ENCODE data around the gene MRPL51. TPM values are rescaled to one million over a fixed set of nuclear protein-coding genes. Genes with fewer than 3 reads are reported as not detected.
A peak's percentile ranks its signal among the peaks of the same experiment; 100 is the strongest.

The MRPL51 gene
- total RNA-seq, 3 donors from 2014 or later = 119 to 143 (median 136) TPM

- intact Hi-C loops (cut with DNase I, micrococcal nuclease) = no loop called here
- H3K36me3 ChIP-seq (ENCODE audit: low read depth) = peaks cover 4% of the 10 kb centered on the region
Observed at GRCh38 chr12:6533653-6533922, 40.5 kb upstream of the MRPL51 start.

GRCh38 chr12:6532927-6533652, 40.0 kb upstream of the MRPL51 start:
- ATAC-seq (peak; percentile 58), DNase-seq (peak in 2 of 3 donors; percentile 77 to 82)
- intact Hi-C loops (cut with DNase I, micrococcal nuclease) = no loop called here
- Histone ChIP-seq H3K4me3 (peak overlapping the region; percentile 86), H3K36me3 (ENCODE audit: low read depth) (peaks cover 4% of the 10 kb centered on the region), H3K4me1 (ENCODE audit: low read depth) (peaks cover 35% of the 10 kb centered on the region), H3K9me3 (no peaks in the 10 kb centered on the region)
- TF ChIP-seq CTCF (IDR thresholded peaks at IDR 0.05) = no peak

More at GRCh38 chr12:6533653-6533922, 40.5 kb upstream of the MRPL51 start:
- no peaks in the 10 kb centered on the region for H3K9me3 ChIP-seq
- H3K4me3 ChIP-seq = peak overlapping the region; percentile 86
- no peak for TF ChIP-seq CTCF (IDR thresholded peaks at IDR 0.05)
- peaks cover 35% of the 10 kb centered on the region for H3K4me1 ChIP-seq (ENCODE audit: low read depth)
- peak; percentile 35 for ATAC-seq
- DNase-seq = peak in 2 of 3 donors; percentile 82 to 86

- Histone ChIP-seq H3K4me3 (no peak overlapping the region), H3K36me3 (ENCODE audit: low read depth) (peaks cover 7% of the 10 kb centered on the region), H3K4me1 (ENCODE audit: low read depth) (peaks cover 29% of the 10 kb centered on the region), H3K9me3 (no peaks in the 10 kb centered on the region)
- DNase-seq (peak; percentile 56 to 84 (median 61)), ATAC-seq (no peak)
- intact Hi-C loops (cut with DNase I, micrococcal nuclease) = no loop called here
- no peak for TF ChIP-seq CTCF (IDR thresholded peaks at IDR 0.05)
Observed at GRCh38 chr12:6532051-6532926, 39.2 kb upstream of the MRPL51 start.

GRCh38 chr12:6530576-6531260, 37.7 kb upstream of the MRPL51 start:
- DNase-seq (peak in 1 of 3 donors; percentile 14), ATAC-seq (no peak)
- H3K36me3 ChIP-seq (ENCODE audit: low read depth) = peaks cover 17% of the 10 kb centered on the region
- H3K4me1 ChIP-seq (ENCODE audit: low read depth) = peaks cover 13% of the 10 kb centered on the region
- intact Hi-C loops (cut with DNase I, micrococcal nuclease) = no loop called here
- no peaks in the 10 kb centered on the region for H3K9me3 ChIP-seq
- H3K4me3 ChIP-seq = no peak overlapping the region
- no peak for TF ChIP-seq CTCF (IDR thresholded peaks at IDR 0.05)

DNA sequence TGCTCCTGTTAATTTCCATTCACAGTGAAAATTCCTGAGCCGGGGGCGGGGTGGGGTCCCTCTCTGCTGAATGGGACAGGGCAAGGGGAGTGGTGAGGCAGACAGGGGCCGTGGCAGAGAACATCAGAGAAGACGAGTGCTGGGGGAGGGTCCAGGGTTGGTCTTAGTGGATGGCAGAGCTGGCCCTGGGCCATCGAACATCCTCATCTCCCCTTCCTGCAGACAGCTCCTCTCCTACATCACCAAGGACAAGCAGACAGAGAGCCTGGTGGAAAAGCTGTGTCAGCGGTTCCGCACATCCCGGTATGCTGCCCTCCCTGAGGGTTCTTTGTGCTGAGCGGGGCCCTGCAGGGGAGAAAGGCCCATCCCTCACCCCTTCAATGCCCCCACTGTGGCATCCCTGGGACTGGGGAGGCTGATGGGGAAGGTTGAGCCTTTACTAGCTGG, 36.3 kb upstream of the MRPL51 start:
- no peak for ATAC-seq
- Histone ChIP-seq H3K9me3 (no peaks in the 10 kb centered on the region), H3K4me3 (no peak overlapping the region), H3K4me1 (ENCODE audit: low read depth) (peaks cover 10% of the 10 kb centered on the region), H3K36me3 (ENCODE audit: low read depth) (peaks cover 20% of the 10 kb centered on the region)
- no peak for DNase-seq
- no peak for TF ChIP-seq CTCF (IDR thresholded peaks at IDR 0.05)
- intact Hi-C loops (cut with DNase I, micrococcal nuclease) = no loop called here

All from mucosa of descending colon (tissue), 3 donors.